ENCODE measurements around the gene NCKAP5.

Gene NCKAP5

DNA sequence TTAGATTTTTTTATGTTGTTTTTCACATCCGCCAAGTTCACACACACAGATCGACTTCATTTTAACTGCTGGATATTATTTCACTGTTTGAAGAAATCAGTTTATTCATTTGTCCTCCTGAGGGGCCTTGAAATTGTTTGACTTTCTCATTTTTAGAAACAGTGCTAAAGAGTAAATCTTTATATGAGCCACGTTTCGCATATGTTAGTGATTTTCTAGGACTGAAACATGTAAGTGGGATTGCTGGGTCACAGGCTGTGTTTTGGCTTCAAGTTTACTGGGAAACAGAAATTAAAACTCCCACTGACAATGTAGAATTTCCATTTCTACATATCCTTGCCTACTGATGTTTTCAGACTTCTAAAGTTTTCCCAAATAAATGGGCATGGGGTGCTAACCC, 363.8 kb downstream of the NCKAP5 start:
- no peak for DNase-seq (ENCODE audit: low read depth)

- DNase-seq (ENCODE audit: low read depth), result peak; percentile 78
Observed at GRCh38 chr2:133200684-133201421, 367.4 kb downstream of the NCKAP5 start.

DNA sequence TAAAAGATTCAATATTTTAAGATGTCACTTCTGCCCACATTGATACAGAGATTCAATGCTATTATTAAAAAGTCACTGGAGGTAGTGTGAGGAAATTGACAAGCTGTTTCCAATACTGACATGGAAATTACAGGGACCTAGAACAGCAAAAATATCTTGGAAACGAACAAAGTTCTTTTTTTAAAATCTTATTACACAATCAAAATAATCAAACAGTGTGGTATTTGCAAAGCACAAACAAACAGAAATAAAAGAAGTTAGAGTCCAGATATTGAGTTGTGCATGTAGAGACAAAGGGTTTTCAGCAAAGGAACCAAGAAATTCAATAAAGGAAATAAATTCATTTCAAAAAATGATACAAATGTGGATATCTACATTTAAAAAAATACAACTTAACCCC, 369.6 kb downstream of the NCKAP5 start:
- no peak for DNase-seq (ENCODE audit: low read depth)

- DNase-seq (ENCODE audit: low read depth), result no peak
Observed at GRCh38 chr2:133197156-133197555, 371.1 kb downstream of the NCKAP5 start.

GRCh38 chr2:133194777-133195335, 373.4 kb downstream of the NCKAP5 start:
- no peak for DNase-seq (ENCODE audit: low read depth)

GRCh38 chr2:133194362-133194655, 374.0 kb downstream of the NCKAP5 start:
- no peak for DNase-seq (ENCODE audit: low read depth)

DNA sequence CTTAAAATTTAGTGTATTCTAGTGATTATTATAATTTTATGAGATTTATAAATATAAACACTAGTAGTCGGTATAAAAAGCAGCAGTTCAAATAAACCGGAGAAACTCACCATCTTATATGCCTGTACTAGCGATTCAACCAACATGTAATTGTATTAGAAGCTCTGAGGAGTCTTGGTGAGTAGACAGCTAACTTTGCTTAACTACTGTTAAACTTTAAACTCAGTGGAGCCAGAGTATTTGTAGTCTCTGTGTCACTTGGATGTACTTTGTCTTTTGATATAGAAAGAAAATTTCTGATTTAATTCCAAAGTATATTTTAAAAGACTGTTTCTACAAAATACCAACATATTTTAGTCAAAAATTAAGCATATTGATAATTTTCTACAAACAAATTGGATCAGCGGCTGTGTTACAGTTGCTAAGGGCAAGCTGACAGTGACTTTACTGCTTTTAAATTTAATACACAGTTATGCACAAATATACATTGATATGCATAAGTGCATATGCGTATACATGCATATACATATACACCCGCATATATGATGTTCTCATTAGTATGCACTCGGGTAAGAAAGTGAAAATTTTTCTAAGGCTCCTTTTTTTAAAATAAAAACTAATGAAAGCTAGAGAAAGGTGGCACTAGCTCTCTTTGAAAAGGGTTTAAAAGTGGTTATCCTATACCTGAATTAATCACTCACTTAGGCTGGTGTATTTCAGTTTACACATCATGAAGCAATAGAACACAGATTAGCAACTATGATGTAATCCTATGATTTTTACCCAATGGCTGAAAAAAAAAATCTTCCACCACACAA, 374.5 kb downstream of the NCKAP5 start:
- no peak for DNase-seq (ENCODE audit: low read depth)

- DNase-seq (ENCODE audit: low read depth), result no peak
Observed at GRCh38 chr2:133192028-133192427, 376.2 kb downstream of the NCKAP5 start.

GRCh38 chr2:133177196-133177595, 391.1 kb downstream of the NCKAP5 start:
- no peak for DNase-seq (ENCODE audit: low read depth)

DNA sequence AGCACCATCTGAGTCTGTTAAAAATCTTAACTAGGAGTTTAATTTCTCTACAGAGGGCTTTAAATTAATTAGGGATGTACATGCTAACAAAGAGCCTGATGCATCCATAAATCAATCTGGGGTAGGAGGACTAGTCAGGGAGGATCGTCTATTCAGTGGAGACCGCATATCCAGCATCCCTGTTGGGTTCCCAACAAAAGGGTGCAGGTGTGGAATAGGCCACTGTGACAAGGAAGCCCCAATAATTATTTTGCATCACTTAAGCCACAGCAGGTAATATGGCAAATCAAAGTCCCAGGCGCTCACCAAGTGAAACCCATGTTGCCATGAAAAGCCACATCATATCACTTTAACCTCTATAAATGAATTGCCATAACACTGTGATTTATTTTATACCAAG, 392.3 kb downstream of the NCKAP5 start:
- no peak for DNase-seq (ENCODE audit: low read depth)

- DNase-seq (ENCODE audit: low read depth), result no peak
Observed at GRCh38 chr2:133173224-133173623, 395.0 kb downstream of the NCKAP5 start.

GRCh38 chr2:133171393-133172004, 396.8 kb downstream of the NCKAP5 start:
- DNase-seq (ENCODE audit: low read depth), result peak; percentile 34

DNA sequence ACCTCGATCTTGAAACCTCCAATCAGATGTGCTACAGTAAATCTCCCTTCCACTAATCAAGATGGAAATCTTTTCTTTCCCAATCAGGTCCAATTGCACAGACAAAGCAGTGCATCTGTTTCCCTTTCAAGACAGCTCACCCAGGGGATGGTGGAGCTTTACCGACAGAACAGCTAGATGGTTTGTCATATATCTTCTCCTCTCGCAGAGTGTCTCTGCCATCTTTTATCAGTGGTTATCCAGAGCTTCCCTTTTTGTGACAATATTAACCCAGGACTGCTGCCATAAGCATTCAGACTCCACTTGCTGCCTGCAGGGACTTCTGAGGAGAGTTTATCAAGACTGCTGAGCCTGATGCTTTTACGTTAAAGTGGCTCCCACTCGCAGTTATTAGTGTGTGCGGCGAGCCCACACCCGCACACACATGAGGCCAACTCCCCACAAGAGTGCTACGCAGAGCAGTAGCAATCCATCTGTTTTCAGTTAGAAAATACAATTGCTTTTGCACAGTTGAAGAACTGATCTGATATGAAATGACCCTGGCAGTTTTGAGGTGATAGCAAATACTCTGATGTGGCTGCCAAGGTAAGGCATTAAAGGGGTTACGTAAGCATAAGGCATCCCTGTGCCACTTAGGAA, 398.9 kb downstream of the NCKAP5 start:
- no peak for DNase-seq (ENCODE audit: low read depth)

DNA sequence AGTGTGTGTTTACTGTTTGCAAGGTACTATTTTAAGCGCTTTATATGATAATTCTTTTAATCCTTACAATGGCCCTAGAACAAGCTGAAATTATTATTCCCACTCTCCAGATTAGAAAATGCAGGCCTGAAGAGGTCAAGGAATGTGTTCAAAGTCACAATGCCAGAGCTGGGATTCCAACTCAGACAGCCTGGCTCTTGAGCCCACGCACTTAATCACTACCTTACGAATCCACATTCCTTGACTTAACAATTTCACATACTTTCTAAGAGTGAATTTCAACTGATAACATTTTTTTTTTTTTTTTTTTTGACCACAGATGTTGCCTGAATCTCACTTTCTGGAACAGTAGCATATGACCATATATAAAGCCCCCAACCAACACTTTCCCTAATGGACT, 400.3 kb downstream of the NCKAP5 start:
- no peak for DNase-seq (ENCODE audit: low read depth)

GRCh38 chr2:133167223-133167622, 401.0 kb downstream of the NCKAP5 start:
- no peak for DNase-seq (ENCODE audit: low read depth)

DNA sequence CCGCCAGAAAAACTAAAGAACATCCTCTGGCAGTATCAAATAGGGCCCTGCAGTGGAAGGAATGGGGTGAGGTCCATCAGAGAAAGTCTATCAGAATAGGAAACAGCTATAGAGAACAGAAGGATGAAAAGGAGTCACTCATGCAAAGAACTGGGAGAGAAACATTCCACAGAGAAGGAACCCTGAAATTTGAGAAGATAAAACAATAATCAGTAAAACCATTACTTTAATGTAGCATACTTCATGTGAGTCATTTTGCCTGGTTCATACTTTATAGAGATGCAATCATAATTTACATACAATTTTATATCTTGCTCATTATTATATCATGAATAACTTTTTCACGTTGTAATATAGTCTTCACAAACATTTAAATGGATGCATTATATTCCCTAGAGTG, 402.2 kb downstream of the NCKAP5 start:
- no peak for DNase-seq (ENCODE audit: low read depth)

DNA sequence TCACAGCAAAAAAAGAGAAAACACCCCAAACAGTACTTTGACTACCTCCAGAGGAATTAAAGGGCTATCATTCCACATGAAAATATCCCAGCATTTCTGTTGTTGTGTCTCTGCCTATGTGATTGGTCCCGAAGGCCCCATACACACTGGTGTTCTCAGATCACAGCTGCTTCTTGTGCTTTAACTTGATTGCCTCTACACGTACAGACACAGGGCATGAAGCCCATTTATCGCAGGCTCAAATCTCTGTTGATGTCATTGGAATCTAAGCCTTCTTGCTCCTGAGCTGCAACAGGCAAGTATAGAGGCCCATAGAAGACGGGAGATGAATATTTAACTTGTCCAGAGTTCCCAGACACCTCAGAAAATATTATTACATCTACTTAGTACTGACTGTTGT, 405.2 kb downstream of the NCKAP5 start:
- DNase-seq (ENCODE audit: low read depth), result no peak

DNA sequence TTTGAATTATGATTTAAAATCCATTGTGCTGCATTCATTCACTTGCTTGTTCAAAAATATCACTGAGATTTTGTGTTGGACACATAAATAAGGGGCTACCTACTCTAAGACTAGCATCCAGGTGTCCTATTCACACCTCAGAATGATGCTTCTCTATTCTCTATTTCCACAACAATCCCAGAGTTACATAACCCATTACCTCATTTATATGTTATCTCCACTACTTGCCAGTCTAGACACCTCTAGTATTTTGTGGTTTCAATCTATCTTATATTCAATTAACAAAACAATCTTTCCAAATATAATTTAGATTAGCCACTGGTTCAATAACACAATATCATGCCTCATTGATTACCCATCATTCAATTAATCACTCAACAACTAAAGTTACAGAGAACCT, 409.8 kb downstream of the NCKAP5 start:
- DNase-seq (ENCODE audit: low read depth), result no peak

- no peak for DNase-seq (ENCODE audit: low read depth)
Observed at GRCh38 chr2:133158024-133158423, 410.2 kb downstream of the NCKAP5 start.

GRCh38 chr2:133157141-133157540, 411.1 kb downstream of the NCKAP5 start:
- DNase-seq (ENCODE audit: low read depth), result no peak

GRCh38 chr2:133152801-133153200, 415.5 kb downstream of the NCKAP5 start:
- DNase-seq (ENCODE audit: low read depth), result no peak

- no peak for DNase-seq (ENCODE audit: low read depth)
Observed at GRCh38 chr2:133148187-133148586, 420.1 kb downstream of the NCKAP5 start.

GRCh38 chr2:133146893-133147292, 421.4 kb downstream of the NCKAP5 start:
- DNase-seq (ENCODE audit: low read depth), result no peak
